AG08396 (cell line): ENCODE results near the gene ZMPSTE24.
"Not testable (repeated sequence)": the region's sequence is repeated elsewhere in the genome, so short reads cannot be mapped to it uniquely, and the experiment has no call there.

Experiments
- DNase-seq: peaks from one replicate; pipeline ENCODE4 v3.0.0; 2012; ENCODE audit warnings: low spot score, mixed read lengths

The ZMPSTE24 gene

DNA sequence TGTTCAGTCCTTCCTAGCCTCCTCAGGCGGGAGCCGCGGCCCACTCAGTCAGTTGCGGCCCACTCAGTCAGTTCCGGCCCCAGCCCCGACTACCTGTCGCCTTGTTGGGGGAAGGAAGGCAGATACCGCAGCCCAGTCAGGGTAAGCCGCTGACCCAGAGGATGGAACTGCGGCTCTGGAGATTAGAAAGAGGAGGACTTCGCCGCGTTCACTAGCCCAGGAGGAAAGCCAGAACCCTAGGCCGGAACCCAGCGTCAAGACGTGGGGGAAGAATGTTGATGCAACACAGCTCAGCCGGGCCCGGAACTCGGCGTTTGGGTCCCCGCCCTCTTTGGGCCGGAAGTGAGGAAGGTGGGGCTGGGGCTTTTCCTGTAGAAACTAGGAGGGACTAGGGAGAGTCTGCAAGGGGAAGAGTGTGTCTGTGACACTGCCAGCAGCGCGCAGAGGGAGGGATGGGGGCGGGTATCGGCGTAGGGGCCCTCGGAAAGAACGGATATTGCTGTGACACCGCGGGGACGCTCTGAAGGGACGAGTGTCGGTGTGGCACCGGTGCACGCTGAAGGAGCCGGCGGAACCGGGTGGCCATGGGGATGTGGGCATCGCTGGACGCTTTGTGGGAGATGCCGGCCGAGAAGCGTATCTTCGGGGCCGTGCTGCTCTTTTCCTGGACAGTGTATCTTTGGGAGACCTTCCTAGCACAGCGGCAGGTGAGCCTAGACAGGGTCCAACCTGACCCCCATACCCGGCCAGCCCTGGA is at the start of gene ZMPSTE24:
Gene ZMPSTE24 (plus strand): TSS at position 549 of the 757 bp plus-strand sequence. CDS start 36 bp downstream, at position 585.
- DNase-seq = peak; percentile 88

DNA sequence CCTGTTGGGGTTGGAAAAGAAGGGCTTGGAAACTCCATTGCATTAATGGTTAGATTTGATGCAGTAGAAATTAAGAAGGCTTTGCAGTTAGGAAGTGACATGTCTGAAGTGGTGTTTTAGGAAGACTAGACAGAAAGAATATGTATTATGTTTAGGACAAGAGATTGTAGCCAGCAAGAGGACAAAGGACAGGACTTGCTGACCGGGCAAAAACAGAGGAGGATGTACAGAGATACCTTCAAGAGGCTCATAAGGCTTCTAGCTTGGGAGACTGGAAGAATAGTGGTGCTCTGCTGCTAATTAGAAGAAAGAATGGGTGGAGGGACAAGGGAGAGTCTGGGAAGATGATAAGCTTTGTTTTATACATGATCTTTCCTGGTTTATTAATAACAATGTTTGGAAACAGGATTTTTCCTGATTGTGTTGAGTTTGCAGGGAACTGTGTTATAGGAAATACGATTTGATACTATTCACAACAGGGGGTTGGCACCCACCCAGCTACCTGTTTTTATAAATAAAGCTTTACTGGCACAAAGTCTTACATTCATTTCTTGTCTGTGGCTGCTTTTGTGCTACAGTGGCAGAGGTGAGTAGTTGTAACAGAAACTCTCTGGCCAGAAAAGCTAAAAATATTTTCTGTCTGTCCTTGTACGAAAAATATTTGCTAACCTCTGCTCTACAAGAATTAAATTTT is 47.4 kb upstream of the ZMPSTE24 start:
- no peak for DNase-seq

DNA sequence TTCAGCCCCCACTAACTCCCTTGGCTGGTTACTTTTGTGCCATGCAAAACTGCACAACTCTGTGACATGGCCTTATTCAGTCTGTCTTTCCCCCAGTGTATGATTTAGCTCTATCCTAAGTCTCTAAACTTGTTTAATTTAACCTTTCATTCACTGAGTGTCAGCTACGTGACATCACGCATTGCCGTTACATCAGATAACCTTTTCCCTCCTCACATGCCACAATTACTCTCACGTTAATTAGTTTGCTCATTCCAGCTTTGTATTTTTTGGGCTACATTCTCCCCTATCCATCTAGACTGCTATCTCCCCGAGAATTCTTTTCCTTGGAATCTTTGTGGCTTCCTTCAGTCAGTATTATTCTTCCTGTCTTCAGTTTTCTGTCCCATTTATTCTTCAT is 39.7 kb upstream of the ZMPSTE24 start:
- no peak for DNase-seq

DNA sequence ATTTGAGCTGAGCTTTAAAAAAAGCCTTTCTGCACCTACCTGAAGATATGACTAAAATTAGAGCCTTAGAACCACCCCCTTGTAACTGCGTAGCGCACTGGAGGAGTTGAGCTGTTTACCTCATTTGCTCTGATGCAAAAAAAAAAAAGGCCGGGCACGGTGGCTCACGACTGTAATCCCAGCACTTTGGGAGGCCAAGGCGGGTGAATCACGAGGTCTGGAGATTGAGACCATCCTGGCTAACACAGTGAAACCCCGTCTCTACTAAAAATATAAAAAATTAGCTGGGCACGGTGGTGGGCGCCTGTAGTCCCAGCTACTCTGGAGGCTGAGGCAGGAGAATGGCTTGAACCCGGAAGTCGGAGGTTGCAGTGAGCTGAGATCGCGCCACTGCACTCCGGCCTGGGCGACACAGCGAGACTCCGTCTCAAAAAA is 36.5 kb upstream of the ZMPSTE24 start:
- DNase-seq = not testable (repeated sequence)

DNA sequence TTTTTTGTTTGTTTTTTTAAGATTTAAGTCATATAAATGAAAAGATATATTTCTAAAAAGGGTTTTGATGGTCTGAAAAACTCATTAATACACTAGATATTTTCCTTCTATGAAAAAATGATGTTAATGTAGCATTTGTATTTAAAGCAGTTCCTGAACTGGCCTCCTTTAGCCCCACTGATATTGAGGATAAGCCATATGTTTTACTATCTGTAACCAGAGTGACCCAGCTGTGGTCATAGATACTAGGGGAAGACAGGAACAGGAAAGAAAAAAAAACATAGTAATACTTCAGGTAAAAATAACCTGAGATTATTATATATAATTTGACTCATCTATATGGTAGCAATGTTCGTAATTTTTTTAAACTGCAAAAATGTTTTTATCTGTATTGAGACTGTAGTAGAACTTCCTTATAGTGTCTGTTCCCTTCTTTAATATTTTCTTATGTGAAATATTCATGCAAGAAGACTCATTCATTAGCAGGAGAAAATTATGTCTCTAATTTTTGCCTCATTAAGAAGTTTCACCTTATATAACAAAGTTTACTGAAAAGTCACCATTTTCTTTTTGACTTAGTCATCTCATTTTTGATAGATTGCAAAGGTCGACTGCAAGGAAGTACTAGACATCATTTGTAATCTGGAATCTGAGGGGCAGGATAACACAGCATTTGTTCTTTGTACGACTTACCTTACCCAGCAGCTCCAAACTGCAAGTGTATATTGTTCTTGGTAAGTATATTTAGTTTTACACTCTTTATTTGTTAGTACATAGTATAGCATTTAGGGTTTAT is 35.9 kb upstream of the ZMPSTE24 start:
- DNase-seq = no peak

DNA sequence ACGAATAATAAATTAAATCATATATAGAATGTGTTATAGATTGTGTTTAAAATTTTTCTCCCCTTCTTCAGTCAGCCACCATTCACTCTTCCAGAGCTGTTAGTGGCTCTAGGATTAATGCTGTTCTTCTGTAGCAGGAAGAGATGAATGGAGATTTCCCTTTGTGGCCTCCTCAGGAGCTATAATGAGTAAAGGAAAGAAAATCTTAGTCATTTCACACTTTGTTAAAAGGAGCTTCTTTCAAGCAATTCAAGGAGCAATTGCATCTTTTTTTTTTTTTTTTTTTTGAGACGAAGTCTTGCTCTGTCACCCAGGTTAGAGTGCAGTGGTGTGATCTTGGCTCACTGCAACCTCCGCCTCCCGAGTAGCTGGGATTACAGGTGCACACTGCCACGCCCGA is 34.0 kb upstream of the ZMPSTE24 start:
- no peak for DNase-seq

DNA sequence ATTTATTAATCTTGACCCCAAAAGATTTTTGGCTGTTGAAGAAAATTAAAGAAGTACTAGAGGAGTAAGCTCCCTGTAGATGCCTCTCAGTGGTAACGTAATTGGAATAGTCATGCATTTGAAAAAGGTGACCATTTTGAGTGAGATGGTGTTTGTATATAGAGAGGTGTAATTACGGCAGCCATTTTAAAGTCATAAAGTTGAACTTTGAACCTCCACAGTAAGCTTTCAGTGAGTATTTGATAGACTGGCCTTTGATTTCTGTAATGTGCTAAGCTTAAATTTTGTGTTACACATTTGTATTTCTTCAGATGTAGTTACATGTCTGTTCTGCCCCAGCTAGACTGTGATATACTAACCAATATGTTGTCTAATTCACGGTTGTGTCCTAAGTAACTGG is 31.8 kb upstream of the ZMPSTE24 start:
- DNase-seq = no peak

DNA sequence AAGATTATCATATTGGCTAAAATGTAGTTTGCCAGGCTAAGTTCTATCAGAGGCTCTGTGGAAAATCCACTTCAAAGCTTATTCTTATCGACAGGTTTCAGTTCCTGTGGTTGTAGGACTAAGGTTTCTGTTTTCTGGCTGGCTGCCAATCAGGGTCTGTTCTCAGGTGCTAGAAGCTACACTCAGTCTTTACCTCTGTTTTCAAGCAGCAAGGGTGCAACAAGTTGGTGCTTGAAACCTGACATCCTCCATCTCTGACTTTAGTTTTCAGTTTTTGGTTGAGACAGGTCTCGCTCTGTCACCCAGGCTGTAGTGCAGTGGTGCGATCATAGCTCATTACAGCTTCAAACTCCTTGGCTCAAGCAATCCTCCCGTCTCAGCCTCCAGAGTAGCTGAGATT is 25.6 kb upstream of the ZMPSTE24 start:
- DNase-seq = no peak

DNA sequence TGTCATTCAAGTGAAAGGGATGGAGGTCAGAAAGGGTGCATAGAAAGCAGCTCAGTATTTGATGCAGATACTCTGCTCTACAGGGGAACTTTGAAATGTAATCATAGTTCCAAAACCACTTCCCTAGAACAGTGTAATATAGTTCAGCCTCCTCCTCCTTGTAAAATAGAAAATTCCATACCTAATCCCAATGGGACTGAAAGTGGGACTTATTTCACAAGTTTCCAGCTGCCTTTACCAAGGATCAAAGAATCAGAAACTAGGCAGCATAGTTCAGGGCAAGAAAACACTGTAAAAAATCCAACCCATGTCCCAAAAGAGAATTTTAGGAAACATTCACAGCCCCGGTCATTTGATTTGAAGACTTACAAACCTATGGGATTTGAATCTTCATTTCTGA is 18.4 kb upstream of the ZMPSTE24 start:
- no peak for DNase-seq

DNA sequence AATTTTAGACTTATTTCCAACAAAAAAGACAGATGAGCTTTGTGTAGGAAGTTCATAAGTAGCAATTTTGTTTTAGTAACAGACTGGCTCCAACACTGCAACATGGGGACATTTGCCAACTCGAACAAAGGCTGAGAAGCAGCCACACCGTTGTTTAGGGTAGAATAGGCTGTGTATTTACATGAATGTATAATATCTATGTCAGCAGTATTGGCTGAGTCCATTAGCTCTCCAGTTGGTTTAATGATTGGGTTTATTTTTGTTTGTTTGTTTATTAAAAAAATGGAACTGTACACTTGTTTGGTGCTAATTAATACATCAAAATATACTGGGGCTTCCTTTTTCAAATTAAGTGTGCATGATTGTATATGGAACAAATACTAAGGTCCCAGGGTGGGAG is 17.6 kb upstream of the ZMPSTE24 start:
- no peak for DNase-seq

DNA sequence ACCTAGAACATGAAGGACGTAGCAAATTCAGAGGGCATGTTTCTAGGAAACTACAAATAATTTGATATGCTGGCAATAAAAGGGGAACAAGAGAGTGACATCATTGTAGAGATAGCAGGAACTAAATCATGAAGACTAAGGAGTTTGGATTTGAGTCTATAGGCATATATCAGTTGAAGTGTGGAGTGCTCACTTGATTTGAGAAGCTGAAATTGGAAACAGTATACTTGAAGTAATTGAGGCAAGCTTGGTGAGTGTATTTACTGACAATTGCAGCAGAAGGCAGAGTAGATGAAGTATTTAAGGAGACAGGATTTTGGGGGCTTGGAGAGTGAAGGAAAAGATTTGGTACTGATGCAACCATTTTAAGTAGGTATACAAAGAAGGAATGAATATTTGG is 16.7 kb upstream of the ZMPSTE24 start:
- no peak for DNase-seq

DNA sequence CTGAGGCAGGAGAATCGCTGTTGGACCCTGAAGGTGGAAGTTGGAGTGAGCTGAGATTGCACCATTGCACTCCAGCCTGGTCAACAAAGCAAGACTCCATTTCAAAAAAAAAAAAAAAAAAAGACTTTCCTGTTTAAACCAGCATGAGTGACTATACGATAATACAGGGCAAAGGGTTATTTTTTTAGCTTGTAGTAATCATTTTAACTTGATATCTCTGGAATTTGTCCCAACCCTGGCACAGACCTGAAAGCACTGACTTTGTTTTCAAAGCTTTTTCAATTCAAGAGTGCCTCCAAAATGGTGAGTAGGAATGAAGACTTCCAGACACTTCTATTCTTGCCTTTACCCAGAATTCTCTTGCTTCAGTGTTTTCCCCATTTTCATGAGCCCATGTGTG is 14.7 kb upstream of the ZMPSTE24 start:
- no peak for DNase-seq

DNA sequence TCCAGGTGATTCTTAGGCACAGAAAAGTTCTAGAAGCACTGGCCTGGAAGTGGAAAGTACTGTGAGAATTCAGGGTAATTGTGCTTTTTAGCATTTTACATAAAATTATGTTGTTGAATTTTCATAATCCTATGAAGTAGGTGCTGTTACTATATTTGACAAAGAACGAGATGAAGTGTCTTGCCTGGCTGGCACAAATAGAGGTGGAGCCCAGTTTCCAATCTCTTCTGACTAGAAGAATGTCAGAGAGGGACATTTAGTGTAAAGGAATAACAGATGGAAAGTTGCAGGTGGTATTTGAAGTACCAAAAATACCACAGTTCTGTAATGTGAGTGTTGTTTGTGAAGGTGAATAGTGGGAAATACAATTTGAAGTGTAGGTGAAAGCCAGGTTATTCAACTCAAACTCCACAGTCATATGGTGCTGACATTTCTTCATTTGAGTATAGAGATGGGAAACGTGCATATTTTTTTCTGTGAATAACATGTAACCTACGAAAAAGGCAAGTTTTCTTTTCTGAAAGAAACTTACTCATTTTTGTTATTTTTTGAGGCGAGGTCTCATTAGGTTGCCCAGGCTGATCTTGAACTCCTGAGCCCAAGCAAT is 13.8 kb upstream of the ZMPSTE24 start:
- no peak for DNase-seq

DNA sequence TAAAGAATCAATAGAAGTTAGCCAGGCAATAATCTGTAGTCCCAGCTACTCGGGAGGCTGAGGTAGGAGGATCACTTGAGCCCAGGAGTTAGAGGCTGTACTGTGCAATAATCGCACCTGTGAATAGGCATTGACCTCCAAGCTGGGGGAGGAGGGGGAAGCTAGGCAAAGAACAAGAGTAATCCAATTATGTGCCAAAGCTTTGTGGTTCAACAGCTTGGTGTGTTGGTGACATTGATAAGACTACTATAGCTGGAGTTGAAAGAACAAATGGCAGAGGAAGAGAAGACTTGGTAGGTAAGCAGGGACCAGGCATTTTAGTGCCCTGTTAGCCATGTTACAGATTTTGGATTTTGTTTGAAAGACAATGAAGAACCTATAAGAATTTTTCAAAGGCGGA is 12.3 kb upstream of the ZMPSTE24 start:
- no peak for DNase-seq

DNA sequence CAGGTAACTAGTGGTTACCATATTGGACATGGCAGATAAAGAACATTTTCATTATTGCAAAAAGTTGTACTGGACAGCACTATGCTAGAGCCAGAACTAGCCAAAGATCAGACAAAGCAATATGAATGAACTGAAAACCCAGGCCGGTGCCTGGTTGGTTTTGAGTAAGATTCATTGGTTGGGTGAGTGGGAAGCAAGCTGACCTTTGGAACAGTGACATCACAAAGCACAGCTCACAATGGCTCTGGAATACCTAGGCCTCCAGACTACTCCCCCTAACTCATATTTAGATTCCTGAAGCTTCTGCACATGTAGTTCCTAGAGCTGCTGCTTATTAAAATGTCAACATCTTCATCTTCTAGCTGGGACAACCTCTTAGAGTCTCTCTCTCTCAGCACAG is 10.4 kb upstream of the ZMPSTE24 start, which contains the start of gene TMCO2:
Gene TMCO2 (plus strand): TSS at position 283 of the 400 bp plus-strand sequence. CDS start 57 bp downstream, at position 340.
- no peak for DNase-seq

DNA sequence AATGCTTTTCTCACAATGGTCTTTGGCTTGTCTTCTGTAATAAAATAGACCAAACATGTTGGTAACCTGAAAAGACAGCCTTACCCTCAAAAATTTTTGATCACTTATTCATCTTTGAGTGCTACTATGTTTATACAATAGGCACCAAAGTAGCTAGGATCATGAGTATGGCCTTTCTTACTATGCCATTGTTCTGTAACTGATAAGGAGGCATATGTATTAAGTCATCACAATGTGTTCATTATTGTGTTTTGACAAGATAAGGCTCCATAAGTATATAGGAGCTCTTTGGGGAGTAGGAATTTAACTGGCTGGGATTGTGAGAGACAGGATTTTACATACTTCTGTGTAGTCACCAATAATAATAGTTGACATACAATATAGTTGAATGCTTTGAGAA is 9.6 kb upstream of the ZMPSTE24 start:
- DNase-seq = no peak

DNA sequence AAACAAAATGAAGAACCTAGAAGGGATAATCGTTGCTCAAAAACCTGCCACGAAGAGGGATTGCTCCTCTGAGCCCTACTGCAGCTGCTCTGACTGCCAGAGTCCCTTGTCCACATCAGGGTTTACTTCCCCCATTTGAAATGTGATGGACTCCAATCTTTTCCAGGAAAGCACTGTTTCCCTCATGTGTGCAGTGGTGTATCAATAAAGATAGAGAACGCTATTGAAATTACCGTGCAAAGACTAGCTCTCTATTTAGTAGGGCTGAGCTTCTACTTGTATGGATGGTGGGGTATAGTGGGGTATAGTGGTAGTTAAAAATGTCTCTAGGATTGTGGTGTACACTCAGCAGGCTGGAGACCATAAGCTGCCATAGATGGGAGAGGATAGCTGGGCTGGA is 6.6 kb upstream of the ZMPSTE24 start:
- DNase-seq = no peak

DNA sequence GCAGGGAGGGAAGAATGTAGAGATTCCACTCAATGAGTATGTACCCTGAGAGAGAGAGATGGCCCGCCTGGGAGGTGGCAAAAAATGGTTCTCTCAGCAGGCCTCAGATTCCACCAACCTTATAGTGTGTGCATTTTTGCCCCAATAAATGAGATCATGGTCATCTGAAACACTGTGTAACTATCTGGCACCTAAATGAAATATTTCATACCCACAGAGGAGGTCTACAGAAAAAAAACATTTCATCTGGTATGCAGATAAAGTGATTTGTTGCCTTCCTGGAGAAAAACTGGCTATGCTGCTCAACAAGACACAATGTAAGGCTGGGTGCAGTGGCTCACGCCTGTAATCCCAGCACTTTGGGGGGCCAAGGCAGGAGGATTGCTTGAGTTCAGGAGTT is 5.4 kb upstream of the ZMPSTE24 start:
- DNase-seq = no peak

DNA sequence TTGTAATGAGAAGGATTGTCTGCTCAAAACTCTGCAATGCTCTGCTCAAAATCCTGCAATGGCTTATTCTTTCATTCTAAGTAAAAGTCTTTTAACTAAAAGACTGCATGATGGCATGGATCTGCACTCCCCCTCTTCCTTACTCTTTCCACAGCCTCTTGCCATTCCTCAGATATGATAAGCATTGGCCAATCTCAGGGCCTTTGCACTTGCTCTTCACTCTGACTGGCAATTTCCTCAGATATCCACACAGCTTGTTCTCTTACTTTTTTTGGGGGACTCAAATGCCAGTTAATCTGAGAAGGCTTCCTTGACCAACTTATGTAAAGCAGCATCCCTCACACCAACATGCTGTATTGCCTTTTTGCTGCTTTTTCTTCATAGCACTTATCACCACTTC is 2.8 kb upstream of the ZMPSTE24 start:
- DNase-seq = no peak

DNA sequence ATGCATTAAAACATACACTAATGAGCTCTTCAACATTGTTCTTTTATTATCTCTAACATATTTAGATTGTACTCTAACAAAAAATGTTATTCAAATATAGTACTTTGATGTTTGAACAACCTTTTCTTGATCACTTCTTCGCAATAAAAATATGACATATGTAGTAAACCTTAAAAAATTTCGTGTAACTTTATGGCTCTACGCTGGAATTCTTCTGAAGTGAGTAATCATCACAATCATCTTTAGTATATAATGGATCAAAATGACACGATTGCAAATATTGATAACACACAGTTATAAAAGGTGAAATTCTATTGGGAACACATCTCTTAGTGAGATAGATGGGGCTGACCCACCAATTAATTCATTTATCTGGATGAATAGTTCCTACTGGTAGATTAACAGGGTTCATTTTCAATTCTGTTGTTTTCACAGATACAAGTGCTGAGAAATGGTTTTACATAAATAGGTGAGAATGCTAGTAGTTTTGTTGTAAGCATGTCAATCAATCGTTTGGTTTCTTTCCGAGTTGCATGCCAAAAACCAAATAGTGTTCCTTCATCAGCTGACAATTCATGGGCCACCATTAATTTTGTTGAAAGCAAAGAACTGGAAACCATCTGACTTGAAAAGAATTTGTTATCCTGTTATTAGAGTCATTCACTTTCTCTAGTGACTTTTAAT is 1.5 kb upstream of the ZMPSTE24 start:
- DNase-seq = no peak

DNA sequence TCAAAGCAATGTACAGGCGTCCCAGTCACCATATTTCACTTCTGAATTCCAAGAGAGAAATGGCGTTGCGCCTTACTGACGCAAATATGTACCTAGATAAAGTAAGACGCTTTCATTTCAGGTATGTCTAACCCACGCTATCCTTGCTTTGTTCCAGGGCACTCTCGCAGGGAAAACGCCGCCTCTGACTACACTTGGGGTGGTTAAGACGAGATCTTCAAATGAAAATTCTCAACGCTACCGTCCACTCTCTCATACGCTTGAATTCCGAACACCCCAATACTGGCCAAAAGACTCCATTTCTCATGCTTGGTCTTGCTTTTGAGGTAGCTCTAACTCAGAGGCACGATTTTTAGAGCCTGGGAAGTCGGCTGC is 736 bp upstream of the ZMPSTE24 start:
- no peak for DNase-seq

DNA sequence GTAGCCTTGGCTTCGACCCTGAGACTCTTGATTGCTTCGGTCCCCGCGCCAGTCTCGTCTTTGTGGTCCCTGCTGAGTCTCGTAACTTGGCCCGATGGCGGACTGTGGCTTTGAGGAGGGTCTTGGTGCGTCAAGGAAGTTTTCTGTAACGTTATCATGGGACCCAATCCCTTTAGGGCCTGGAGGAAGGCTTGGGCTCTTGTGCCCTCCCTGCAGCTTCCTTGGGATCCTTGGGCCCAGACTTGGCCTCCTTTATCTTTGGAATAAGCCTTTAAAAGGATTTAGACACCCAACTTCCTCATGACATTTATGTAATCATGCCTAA is 371 bp downstream of the ZMPSTE24 start:
- DNase-seq = no peak
